SK-N-SH treated with all-trans-retinoic acid at 6 μM for 48 hours (cell line): Measurements from ENCODE around the gene SORCS2.
A peak's percentile ranks its signal among the peaks of the same experiment; 100 is the strongest.

ENCODE experiments used
- ATAC-seq: fragments of 200-7000 bp; cut with Tn5 transposase; 3 replicates; pipeline ENCODE4 v1.9.1; 2020; ENCODE audit warnings: mild to moderate bottlenecking, moderate library complexity
- ARNTL ChIP-seq: fragments of 450-650 bp; formaldehyde crosslinking; IDR thresholded peaks from 2 replicates; pipeline ENCODE4 v1.5.0; 2020; ENCODE audit warnings: low read depth, mild to moderate bottlenecking, moderate library complexity, borderline replicate concordance
- BACH2 ChIP-seq: fragments of 250-450 bp; sonication (Bioruptor Pico); IDR thresholded peaks from 2 replicates; pipeline ENCODE4 v1.9.0; 2021; ENCODE audit warnings: mild to moderate bottlenecking, borderline replicate concordance
- CREB5 ChIP-seq: fragments of 250-450 bp; sonication (Bioruptor Pico); IDR thresholded peaks from 2 replicates; pipeline ENCODE4 v1.5.1; 2020; ENCODE audit warnings: low read depth, mild to moderate bottlenecking, moderate library complexity
- CSRNP3 ChIP-seq: fragments of 250-450 bp; sonication (Bioruptor Pico); IDR thresholded peaks from 2 replicates; pipeline ENCODE4 v1.5.1; 2021; ENCODE audit warnings: mild to moderate bottlenecking, moderate library complexity
- ESRRG ChIP-seq: fragments of 250-450 bp; sonication (Bioruptor Pico); IDR thresholded peaks from 2 replicates; pipeline ENCODE4 v1.6.1; 2021; ENCODE audit warnings: mild to moderate bottlenecking
- GLIS3 ChIP-seq: fragments of 250-450 bp; sonication (Bioruptor Pico); IDR thresholded peaks from 2 replicates; pipeline ENCODE4 v1.5.0; 2020; ENCODE audit warnings: mild to moderate bottlenecking, moderate library complexity
- ISL1 ChIP-seq: fragments of 250-450 bp; sonication (Bioruptor Pico); IDR thresholded peaks from 2 replicates; pipeline ENCODE4 v2.1.2; 2022; ENCODE audit warnings: mild to moderate bottlenecking, moderate library complexity
- OSR1 ChIP-seq: fragments of 250-450 bp; sonication (Bioruptor Pico); IDR thresholded peaks from 2 replicates; pipeline ENCODE4 v1.8.0; 2022; ENCODE audit warnings: moderate library complexity, mild to moderate bottlenecking, inconsistent platforms
- PATZ1 ChIP-seq: fragments of 250-450 bp; sonication (Bioruptor Pico); IDR thresholded peaks from 2 replicates; pipeline ENCODE4 v1.8.0; 2020; ENCODE audit warnings: mild to moderate bottlenecking, moderate library complexity, borderline replicate concordance
- POU6F1 ChIP-seq: fragments of 250-450 bp; sonication (Bioruptor Pico); IDR thresholded peaks from 2 replicates; pipeline ENCODE4 v1.8.0; 2021; ENCODE audit warnings: low read depth, mild to moderate bottlenecking, moderate library complexity, borderline replicate concordance
- PPARA ChIP-seq: fragments of 250-450 bp; sonication (Bioruptor Pico); IDR thresholded peaks from 2 replicates; pipeline ENCODE4 v1.5.0; 2020; ENCODE audit warnings: mild to moderate bottlenecking, borderline replicate concordance
- RARB ChIP-seq: fragments of 250-450 bp; sonication (Bioruptor Pico); IDR thresholded peaks from 2 replicates; pipeline ENCODE4 v1.8.0; 2021; ENCODE audit warnings: mild to moderate bottlenecking, moderate library complexity
- SNAI2 ChIP-seq: fragments of 250-450 bp; sonication (Bioruptor Pico); IDR thresholded peaks from 2 replicates; pipeline ENCODE4 v1.5.0; 2020; ENCODE audit warnings: mild to moderate bottlenecking, moderate library complexity
- TCF4 ChIP-seq: fragments of 250-450 bp; sonication (Bioruptor Pico); IDR thresholded peaks from 2 replicates; pipeline ENCODE4 v1.8.0; 2021; ENCODE audit warnings: mild to moderate bottlenecking, moderate library complexity, borderline replicate concordance
- TOX ChIP-seq: fragments of 250-450 bp; sonication (Bioruptor Pico); IDR thresholded peaks from 2 replicates; pipeline ENCODE4 v1.8.0; 2021; ENCODE audit warnings: mild to moderate bottlenecking, moderate library complexity, borderline replicate concordance
- TSHZ2 ChIP-seq: fragments of 250-450 bp; sonication (Bioruptor Pico); IDR thresholded peaks from 2 replicates; pipeline ENCODE4 v1.5.0; 2020; ENCODE audit warnings: mild to moderate bottlenecking, moderate library complexity
- ZC3H10 ChIP-seq: fragments of 250-450 bp; sonication (Bioruptor Pico); IDR thresholded peaks from 2 replicates; pipeline ENCODE4 v1.5.1; 2021; ENCODE audit warnings: mild to moderate bottlenecking, moderate library complexity
- ZFP3 ChIP-seq: fragments of 250-450 bp; sonication (Bioruptor Pico); IDR thresholded peaks from 2 replicates; pipeline ENCODE4 v1.5.0; 2020; ENCODE audit warnings: mild to moderate bottlenecking, moderate library complexity
- ZNF70 ChIP-seq: fragments of 450-650 bp; formaldehyde crosslinking; IDR thresholded peaks from 2 replicates; pipeline ENCODE4 v1.5.0; 2020; ENCODE audit warnings: mild to moderate bottlenecking, moderate library complexity
- ZNF8 ChIP-seq: fragments of 450-650 bp; formaldehyde crosslinking; IDR thresholded peaks from 2 replicates; pipeline ENCODE4 v1.5.0; 2020; ENCODE audit warnings: mild to moderate bottlenecking, moderate library complexity

The SORCS2 gene

GRCh38 chr4:7333024-7333780 lies 140.9 kb downstream of the SORCS2 start (continued):
- no peak for TF ChIP-seq CREB5 (CRISPR knock-in tag)
- TF ChIP-seq GLIS3: no peak
- no peak for TF ChIP-seq TSHZ2 (CRISPR knock-in tag)
- no peak for TF ChIP-seq BACH2 (CRISPR knock-in tag)
- no peak for TF ChIP-seq PPARA (CRISPR knock-in tag)
- TF ChIP-seq OSR1: no peak
- no peak for TF ChIP-seq RARB
- TF ChIP-seq ZFP3: no peak
- TF ChIP-seq PATZ1 (CRISPR knock-in tag): no peak
- TF ChIP-seq ARNTL (CRISPR knock-in tag): no peak
- TF ChIP-seq ZNF8: no peak

GRCh38 chr4:7333801-7334421 lies 141.6 kb downstream of the SORCS2 start:
- TF ChIP-seq OSR1: no peak
- no peak for TF ChIP-seq ESRRG (CRISPR knock-in tag)
- TF ChIP-seq ZC3H10: no peak
- TF ChIP-seq BACH2 (CRISPR knock-in tag): no peak
- TF ChIP-seq TCF4 (CRISPR knock-in tag): no peak
- no peak for TF ChIP-seq ARNTL (CRISPR knock-in tag)
- TF ChIP-seq ISL1 (CRISPR knock-in tag): no peak
- no peak for TF ChIP-seq PPARA (CRISPR knock-in tag)
- TF ChIP-seq POU6F1 (CRISPR knock-in tag): no peak
- TF ChIP-seq TOX (CRISPR knock-in tag): no peak
- no peak for TF ChIP-seq ZNF70 (CRISPR knock-in tag)
- no peak for TF ChIP-seq SNAI2
- TF ChIP-seq, all 23 proteins: peak for 0
- no peak for ATAC-seq

- ATAC-seq: no peak
- TF ChIP-seq ZNF8 (no peak), OSR1 (no peak), ZFP3 (peak; percentile 60; the same call in 1 of the 2 replicates), CSRNP3 (CRISPR knock-in tag) (no peak), BACH2 (CRISPR knock-in tag) (no peak), TSHZ2 (CRISPR knock-in tag) (no peak), TOX (CRISPR knock-in tag) (no peak)
Measured at GRCh38 chr4:7334521-7335275, 142.4 kb downstream of the SORCS2 start.
